Body of pancreas (tissue), 4 donors: ENCODE data around the gene PFAS. TPM values are rescaled to one million over a fixed set of nuclear protein-coding genes. Genes with fewer than 3 reads are reported as not detected.

Experiments used
- ATAC-seq: fragments of 150-250 bp; one replicate; pipeline ENCODE4 v1.9.1; 2016
- DNase-seq, 4 donors: peaks; one replicate each; pipeline ENCODE4 v3.0.0-alpha.2; 2019
- H3K27ac ChIP-seq, 4 donors: fragments of 200-600 bp; sonication (generic); 1 replicate in 3 of 4; 2 replicates in 1 of 4; pipeline versions ENCODE4 v1.5.1 to v1.6.1; 2016 to 2019; ENCODE audit warnings: mild to moderate bottlenecking in 1 of 4, mixed read lengths in 1 of 4, moderate library complexity in 1 of 4
- H3K27me3 ChIP-seq, 2 donors: fragments of 200-600 bp; sonication (generic); one replicate each; pipeline ENCODE4 v1.6.0; 2016; ENCODE audit warnings: mild to moderate bottlenecking in 1 of 2
- H3K36me3 ChIP-seq, 2 donors: fragments of 200-600 bp; sonication (generic); replicated peaks in 1 of 2; 2 replicates each; pipeline ENCODE4 v1.5.1; 2016; ENCODE audit warnings: low read depth in 2 of 2; ENCODE audit not compliant: insufficient read depth in 1 of 2
- H3K4me1 ChIP-seq: fragments of 200-600 bp; sonication (generic); one replicate; pipeline ENCODE4 v1.6.0; 2016
- H3K4me3 ChIP-seq, 2 donors: fragments of 200-600 bp; sonication (generic); 1 replicate in 1 of 2; 2 replicates in 1 of 2; pipeline ENCODE4 v1.5.1; 2016 to 2019
- H3K9me3 ChIP-seq, 3 donors: fragments of 200-600 bp; sonication (generic); 1 replicate in 2 of 3; 2 replicates in 1 of 3; pipeline ENCODE4 v1.5.1; 2016
- POLR2A ChIP-seq, 3 donors: fragments of 450-650 bp; IDR thresholded peaks; one replicate each; pipeline ENCODE4 v1.6.1; 2016; ENCODE audit warnings: antibody characterized with exemption in 3 of 3, mild to moderate bottlenecking in 2 of 3
- WGBS, 2 donors: methylation state at CpG; one replicate each; pipeline ENCODE4 v1.1.5; 2017; 5-methylcytosine and 5-hydroxymethylcytosine counted together
- intact Hi-C: fragments of 100-400 bp; cut with DNase I; formaldehyde crosslinking; loops from one replicate; pipeline ENCODE4 v1.15.1; 2023
- total RNA-seq, 2 donors: library from RNA; depleted of rRNA; stranded (reverse); fragments of >200 nt; gene quantifications; one replicate each; pipeline ENCODE4 v1.1.0, GENCODE V29; 2016
- TF ChIP-seq, protein P1 (sequence below), 7 experiments: fragments of 450-650 bp in 4 of 7; fragments of 200-600 bp in 3 of 7; sonication (generic) in 3 of 7; IDR thresholded peaks; one replicate each; pipeline ENCODE4 v1.5.1; 2016 to 2019; ENCODE audit warnings: antibody characterized with exemption in 7 of 7

Gene PFAS
- total RNA-seq, 2 donors from 2014 or later: 9.9 to 33.0 TPM

DNA sequence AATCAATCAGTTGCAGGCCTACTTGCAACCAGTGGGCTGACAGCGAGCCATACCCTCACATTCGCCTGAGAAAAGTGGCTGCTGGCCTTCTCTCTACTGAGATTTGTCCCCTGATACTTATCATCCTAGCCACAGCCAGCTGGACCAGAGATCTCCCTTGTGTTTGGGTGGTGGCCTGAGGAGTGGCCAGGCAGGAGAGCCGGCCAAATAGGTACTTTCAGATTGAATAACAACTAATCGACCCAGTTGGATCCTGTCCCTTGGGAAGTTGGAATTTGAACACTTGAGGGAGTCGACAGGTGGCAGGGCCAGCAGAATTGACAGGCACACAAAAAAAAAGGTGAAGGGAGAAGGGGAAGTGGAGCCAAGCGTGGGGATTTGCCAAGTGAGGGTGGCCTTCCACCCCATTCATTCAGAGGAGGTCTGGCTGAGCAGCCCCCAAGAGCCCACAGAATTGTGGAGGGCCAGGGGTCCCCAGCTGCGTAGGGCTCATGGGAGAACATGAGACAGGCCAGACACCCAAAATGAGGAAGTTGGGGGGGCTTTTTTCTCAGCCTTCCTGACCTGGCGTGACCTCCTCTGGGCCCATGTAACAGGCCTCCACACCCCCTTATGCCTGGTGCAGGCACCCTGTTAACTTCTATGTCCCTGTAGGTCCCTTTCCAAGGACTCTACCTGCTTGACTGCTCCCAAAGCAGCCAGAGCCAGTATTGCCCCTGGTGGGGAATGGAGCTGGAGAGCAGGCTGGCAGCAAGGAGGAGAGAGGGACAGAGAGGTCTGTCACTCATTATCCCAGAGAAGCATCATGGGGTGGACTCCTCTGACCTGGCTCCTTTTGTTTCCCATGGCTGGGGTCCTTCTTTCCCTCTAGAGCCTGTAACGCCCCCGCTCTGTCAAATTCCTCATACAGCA is 36.4 kb downstream of the PFAS start:
- ATAC-seq (peak; percentile 58), DNase-seq (peak; percentile 54 to 83 (median 72))
- peak overlapping the region in 3 of 4 donors; percentile 4 to 40 (median 11) for H3K27ac ChIP-seq

DNA sequence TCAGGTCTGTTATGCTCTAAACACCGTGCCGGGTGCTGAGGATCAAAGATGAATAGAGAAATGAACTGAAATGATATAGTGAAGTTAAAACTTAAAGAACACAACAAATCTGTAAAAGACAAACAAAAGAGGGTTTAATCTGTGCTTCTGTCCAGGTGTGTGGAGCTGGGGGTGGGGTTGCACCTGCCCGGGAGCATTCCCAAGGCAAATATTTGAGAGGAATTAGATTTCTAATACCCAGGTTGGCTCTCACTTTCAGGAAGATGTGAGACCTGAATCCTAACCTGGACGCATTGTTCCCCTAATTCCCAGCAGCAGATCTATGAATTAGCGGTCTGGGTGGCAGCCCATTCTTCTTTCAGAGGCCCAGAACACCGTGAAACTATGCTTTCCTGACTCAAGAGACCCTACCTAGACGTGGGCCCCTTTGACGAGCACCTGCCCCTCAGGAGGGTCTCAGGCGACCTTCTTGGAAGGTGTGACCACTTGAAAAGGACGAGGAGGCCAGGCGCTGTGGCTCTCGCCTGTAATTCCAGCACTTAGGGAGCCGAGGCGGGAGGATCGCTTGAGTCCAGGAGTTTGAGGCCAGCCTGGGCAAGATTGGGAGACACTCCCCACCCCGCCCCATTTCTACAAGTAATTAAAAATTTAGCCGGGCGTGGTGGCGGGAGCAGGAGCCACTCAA is 38.7 kb downstream of the PFAS start:
- H3K27me3 ChIP-seq: no peaks in the 10 kb centered on the region
- no peaks in the 10 kb centered on the region for H3K9me3 ChIP-seq
- WGBS, 2 donors: 9 to 14% methylated on average over 11 to 19 of the region's 19 CpGs
- intact Hi-C loops: no loop called here
- peak overlapping the region in 1 of 2 donors; percentile 38 for H3K4me3 ChIP-seq
- DNase-seq: peak; percentile 40 to 76 (median 54)
- TF ChIP-seq, protein P1, sequence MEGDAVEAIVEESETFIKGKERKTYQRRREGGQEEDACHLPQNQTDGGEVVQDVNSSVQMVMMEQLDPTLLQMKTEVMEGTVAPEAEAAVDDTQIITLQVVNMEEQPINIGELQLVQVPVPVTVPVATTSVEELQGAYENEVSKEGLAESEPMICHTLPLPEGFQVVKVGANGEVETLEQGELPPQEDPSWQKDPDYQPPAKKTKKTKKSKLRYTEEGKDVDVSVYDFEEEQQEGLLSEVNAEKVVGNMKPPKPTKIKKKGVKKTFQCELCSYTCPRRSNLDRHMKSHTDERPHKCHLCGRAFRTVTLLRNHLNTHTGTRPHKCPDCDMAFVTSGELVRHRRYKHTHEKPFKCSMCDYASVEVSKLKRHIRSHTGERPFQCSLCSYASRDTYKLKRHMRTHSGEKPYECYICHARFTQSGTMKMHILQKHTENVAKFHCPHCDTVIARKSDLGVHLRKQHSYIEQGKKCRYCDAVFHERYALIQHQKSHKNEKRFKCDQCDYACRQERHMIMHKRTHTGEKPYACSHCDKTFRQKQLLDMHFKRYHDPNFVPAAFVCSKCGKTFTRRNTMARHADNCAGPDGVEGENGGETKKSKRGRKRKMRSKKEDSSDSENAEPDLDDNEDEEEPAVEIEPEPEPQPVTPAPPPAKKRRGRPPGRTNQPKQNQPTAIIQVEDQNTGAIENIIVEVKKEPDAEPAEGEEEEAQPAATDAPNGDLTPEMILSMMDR (IDR thresholded peaks at IDR 0.05): no peak
- no peak for TF ChIP-seq POLR2A (IDR thresholded peaks at IDR 0.05)
- H3K4me1 ChIP-seq: peaks cover 50% of the 10 kb centered on the region
- H3K27ac ChIP-seq: peak overlapping the region; percentile 63 to 87 (median 78)
- H3K36me3 ChIP-seq: no peaks in the 10 kb centered on the region
- peak; percentile 31 for ATAC-seq

More for the DNA sequence above, 36.4 kb downstream of the PFAS start:
- 41% methylated on average over 7 to 10 of the region's 10 CpGs for WGBS, 2 donors
- Histone ChIP-seq H3K9me3 (no peaks in the 10 kb centered on the region), H3K4me3 (no peak overlapping the region), H3K36me3 (no peaks in the 10 kb centered on the region), H3K27me3 (no peaks in the 10 kb centered on the region), H3K4me1 (peaks cover 50% of the 10 kb centered on the region)
- intact Hi-C loops: no loop called here
- TF ChIP-seq POLR2A (IDR thresholded peaks at IDR 0.05): no peak
- TF ChIP-seq, protein P1 (IDR thresholded peaks at IDR 0.05): peak in 1 of 7 experiments; percentile 5

DNA sequence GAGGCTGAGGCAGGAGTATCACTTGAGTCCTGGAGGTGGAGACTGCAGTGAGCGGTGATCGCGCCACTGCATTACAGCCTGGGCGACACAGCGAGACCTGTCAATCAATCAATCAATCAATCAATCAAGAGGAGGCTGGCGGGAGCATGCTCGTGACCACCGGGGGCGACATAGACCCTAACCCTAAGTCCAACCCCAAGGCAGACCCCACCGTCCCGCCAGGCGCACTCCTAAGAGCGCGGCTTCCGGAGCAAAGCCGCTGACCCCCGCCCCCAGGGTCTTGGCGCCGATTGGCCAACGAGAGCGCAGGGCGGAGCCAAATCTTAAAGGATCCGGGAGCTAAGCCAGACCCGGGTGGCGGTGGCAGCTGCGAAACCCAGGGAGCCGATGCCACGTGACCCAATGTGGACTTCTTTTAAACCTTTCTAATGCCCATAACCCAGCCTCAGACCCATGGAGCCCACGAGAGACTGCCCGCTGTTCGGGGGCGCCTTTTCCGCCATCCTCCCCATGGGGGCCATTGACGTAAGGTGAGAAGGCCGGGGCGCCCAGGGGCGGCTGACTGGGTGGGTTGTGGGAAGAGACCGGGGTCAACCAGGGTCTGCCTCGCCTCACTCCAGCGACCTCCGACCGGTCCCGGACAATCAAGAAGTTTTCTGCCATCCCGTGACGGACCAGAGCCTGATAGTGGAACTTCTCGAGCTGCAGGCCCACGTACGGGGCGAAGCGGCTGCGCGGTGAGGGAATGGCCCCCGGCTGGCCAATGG is 39.4 kb downstream of the PFAS start, which contains the start of gene RANGRF:
Gene RANGRF (plus strand): TSS at position 335 of the 767 bp plus-strand sequence. CDS start 119 bp downstream, at position 454.
- TF ChIP-seq, protein P1 (IDR thresholded peaks at IDR 0.05): no peak
- TF ChIP-seq POLR2A (IDR thresholded peaks at IDR 0.05): peak; percentile 23 to 79 (median 70)
- no peaks in the 10 kb centered on the region for H3K27me3 ChIP-seq
- ATAC-seq: peak; percentile 94
- WGBS, 2 donors: 16 to 40% methylated on average over 7 to 53 of the region's 53 CpGs
- DNase-seq: peak; percentile 87 to 93 (median 91)
- no peaks in the 10 kb centered on the region for H3K36me3 ChIP-seq
- H3K4me1 ChIP-seq: peaks cover 50% of the 10 kb centered on the region
- intact Hi-C loops: no loop called here
- H3K27ac ChIP-seq: peak within 1 kb of the TSS; percentile 63 to 87 (median 78)
- no peaks in the 10 kb centered on the region for H3K9me3 ChIP-seq
- H3K4me3 ChIP-seq: peak within 1 kb of the TSS; percentile 12 to 38

DNA sequence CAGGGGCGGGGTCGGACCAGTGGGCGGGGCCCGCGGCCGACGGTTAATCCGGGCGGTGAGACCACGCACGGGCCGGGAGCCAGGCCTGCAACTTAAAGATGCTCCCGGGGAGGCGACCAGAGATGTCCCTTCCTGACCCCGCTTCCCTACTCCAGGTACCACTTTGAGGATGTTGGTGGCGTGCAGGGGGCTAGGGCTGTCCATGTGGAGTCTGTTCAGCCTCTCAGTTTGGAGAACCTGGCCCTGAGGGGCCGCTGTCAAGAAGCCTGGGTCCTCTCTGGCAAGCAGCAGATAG is 40.0 kb downstream of the PFAS start:
- TF ChIP-seq, protein P1 (IDR thresholded peaks at IDR 0.05): no peak
- TF ChIP-seq POLR2A (IDR thresholded peaks at IDR 0.05): no peak
- peak in 1 of 4 donors; percentile 69 for DNase-seq
- no peaks in the 10 kb centered on the region for H3K36me3 ChIP-seq
- H3K4me3 ChIP-seq: no peak overlapping the region
- H3K9me3 ChIP-seq: no peaks in the 10 kb centered on the region
- peaks cover 52% of the 10 kb centered on the region for H3K4me1 ChIP-seq
- no peaks in the 10 kb centered on the region for H3K27me3 ChIP-seq
- no peak for ATAC-seq
- WGBS, 2 donors: 27 to 43% methylated on average over 5 to 17 of the region's 17 CpGs
- intact Hi-C loops: no loop called here
- H3K27ac ChIP-seq: peak overlapping the region; percentile 63 to 87 (median 78)
